ENCODE measurements around the gene AGR3. TPM values are rescaled to one million over a fixed set of nuclear protein-coding genes. Genes with fewer than 3 reads are reported as not detected.

The AGR3 gene
- total RNA-seq, 1 experiment from 2014 or later: not detected

DNA sequence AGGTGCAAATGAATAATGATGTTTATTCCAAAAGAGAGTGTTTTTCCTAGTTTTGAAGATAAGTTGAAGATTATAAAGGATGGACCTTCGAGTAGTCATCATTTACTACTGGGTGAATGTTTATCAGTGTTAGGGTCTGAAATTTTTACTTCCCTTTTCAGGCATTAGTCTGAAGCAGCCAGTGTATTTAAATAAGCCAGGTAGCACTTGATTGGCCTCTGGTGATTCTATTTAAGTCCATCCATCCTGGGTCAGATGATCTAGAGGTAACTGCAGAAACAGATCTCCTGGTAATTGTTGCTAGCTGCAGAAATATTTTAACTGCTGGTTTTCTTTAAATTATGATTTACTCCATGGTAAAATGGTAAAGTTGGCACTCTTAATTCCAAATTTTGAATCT is 42.9 kb downstream of the AGR3 start:
- Histone ChIP-seq H3K4me3 (ENCODE audit: low read length) (no peak overlapping the region), H2AFZ (ENCODE audit: low read length) (peak overlapping the region; percentile 51; the same call in 1 of the 2 replicates), H3K9me3 (ENCODE audit: low read length) (no peaks in the 10 kb centered on the region), H3K27me3 (ENCODE audit: low read length) (no peaks in the 10 kb centered on the region), H3K9ac (ENCODE audit: low read length) (no peak overlapping the region), H3K4me2 (ENCODE audit: low read depth, low read length, poor library complexity, severe bottlenecking) (peak overlapping the region; percentile 39), H4K20me1 (ENCODE audit: insufficient read depth, low read depth, low read length) (no peaks in the 10 kb centered on the region), H3K79me2 (ENCODE audit: low read length) (no peaks in the 10 kb centered on the region), H3K9me2 (replicated peaks; ENCODE audit: insufficient read depth, low read length) (no peaks in the 10 kb centered on the region), H3K4me1 (ENCODE audit: low read length) (peaks cover 31% of the 10 kb centered on the region), H3K36me3 (ENCODE audit: insufficient read depth, low read length) (no peaks in the 10 kb centered on the region), H3K27ac (ENCODE audit: low read length) (peak overlapping the region; percentile 54)
- peak; percentile 63 for DNase-seq

DNA sequence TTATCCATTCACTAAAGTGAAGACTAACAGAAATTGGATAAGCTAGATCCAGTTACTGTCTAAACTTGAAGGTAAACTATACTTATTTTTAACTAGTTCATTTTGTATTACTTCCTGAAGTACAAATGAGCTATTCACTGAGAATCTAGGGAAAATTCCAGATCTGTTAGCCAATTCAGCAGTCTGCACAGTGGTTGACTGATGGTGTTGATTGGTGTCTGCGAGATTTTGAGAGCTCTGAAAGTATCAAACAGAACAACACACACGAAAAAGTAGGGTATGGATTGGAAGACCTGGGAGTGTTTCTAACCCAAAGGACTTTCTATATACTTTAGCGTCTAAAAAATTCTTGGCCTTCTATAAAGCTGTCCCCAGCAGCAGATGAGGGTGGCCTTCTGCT is 43.4 kb downstream of the AGR3 start:
- Histone ChIP-seq H3K4me2 (ENCODE audit: low read depth, low read length, poor library complexity, severe bottlenecking) (peak overlapping the region; percentile 39), H4K20me1 (ENCODE audit: insufficient read depth, low read depth, low read length) (no peaks in the 10 kb centered on the region), H3K9ac (ENCODE audit: low read length) (no peak overlapping the region), H2AFZ (ENCODE audit: low read length) (no peak overlapping the region), H3K4me3 (ENCODE audit: low read length) (no peak overlapping the region), H3K27ac (ENCODE audit: low read length) (peak overlapping the region; percentile 35; the same call in 1 of the 2 replicates), H3K27me3 (ENCODE audit: low read length) (no peaks in the 10 kb centered on the region), H3K4me1 (ENCODE audit: low read length) (peaks cover 31% of the 10 kb centered on the region), H3K79me2 (ENCODE audit: low read length) (no peaks in the 10 kb centered on the region), H3K36me3 (ENCODE audit: insufficient read depth, low read length) (no peaks in the 10 kb centered on the region), H3K9me3 (ENCODE audit: low read length) (no peaks in the 10 kb centered on the region), H3K9me2 (replicated peaks; ENCODE audit: insufficient read depth, low read length) (no peaks in the 10 kb centered on the region)
- DNase-seq: no peak

DNA sequence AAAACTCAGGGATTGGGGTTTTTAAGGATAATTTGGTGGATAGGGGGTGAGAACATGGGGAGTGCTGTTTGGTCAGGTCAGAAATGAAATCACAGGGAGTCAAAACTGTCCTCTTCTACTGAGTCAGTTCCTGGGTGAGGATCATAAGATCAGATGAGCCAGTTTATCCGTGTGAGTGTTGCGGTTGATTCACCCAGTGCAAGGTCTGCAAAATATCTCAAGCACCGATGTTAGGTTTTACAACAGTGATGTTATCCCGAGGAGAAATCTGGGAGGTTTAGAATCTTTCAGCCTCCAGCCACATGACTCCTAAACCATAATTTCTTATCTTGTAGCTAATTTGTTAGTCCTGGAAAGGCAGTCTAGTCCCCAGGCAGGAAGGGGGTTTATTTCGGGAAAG is 45.3 kb downstream of the AGR3 start:
- no peak for DNase-seq
- Histone ChIP-seq H3K9me2 (replicated peaks; ENCODE audit: insufficient read depth, low read length) (no peaks in the 10 kb centered on the region), H3K4me2 (ENCODE audit: low read depth, low read length, poor library complexity, severe bottlenecking) (no peak overlapping the region), H3K79me2 (ENCODE audit: low read length) (no peaks in the 10 kb centered on the region), H4K20me1 (ENCODE audit: insufficient read depth, low read depth, low read length) (no peaks in the 10 kb centered on the region), H3K9ac (ENCODE audit: low read length) (no peak overlapping the region), H3K27ac (ENCODE audit: low read length) (no peak overlapping the region), H3K4me1 (ENCODE audit: low read length) (peaks cover 31% of the 10 kb centered on the region), H3K4me3 (ENCODE audit: low read length) (no peak overlapping the region), H2AFZ (ENCODE audit: low read length) (no peak overlapping the region), H3K36me3 (ENCODE audit: insufficient read depth, low read length) (no peaks in the 10 kb centered on the region), H3K27me3 (ENCODE audit: low read length) (no peaks in the 10 kb centered on the region), H3K9me3 (ENCODE audit: low read length) (no peaks in the 10 kb centered on the region)

DNA sequence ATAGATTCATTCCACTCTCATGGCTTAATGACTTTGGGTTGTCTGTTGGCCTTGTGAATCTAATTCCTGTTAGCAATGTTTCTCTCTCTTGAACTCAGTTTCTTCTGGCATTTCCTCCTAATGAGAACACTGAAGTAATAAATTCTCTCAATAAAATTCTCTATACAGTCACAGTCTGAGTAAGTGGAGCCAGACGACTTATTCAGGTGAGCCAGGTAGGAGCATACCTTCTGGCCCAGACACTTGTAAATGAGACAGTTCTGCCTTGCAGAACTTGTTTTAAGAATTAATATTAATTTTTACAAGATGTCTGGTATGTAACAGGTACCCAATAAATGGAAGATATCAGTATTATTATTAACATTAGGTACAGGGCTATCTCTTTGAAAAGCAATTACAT is 48.4 kb downstream of the AGR3 start:
- H3K9me3 ChIP-seq (ENCODE audit: low read length): no peaks in the 10 kb centered on the region
- H4K20me1 ChIP-seq (ENCODE audit: insufficient read depth, low read depth, low read length): no peaks in the 10 kb centered on the region
- no peak overlapping the region for H3K4me3 ChIP-seq (ENCODE audit: low read length)
- H3K27ac ChIP-seq (ENCODE audit: low read length): no peak overlapping the region
- H3K79me2 ChIP-seq (ENCODE audit: low read length): no peaks in the 10 kb centered on the region
- H3K9me2 ChIP-seq (replicated peaks; ENCODE audit: insufficient read depth, low read length): no peaks in the 10 kb centered on the region
- no peak overlapping the region for H3K4me2 ChIP-seq (ENCODE audit: low read depth, low read length, poor library complexity, severe bottlenecking)
- H3K9ac ChIP-seq (ENCODE audit: low read length): no peak overlapping the region
- H3K4me1 ChIP-seq (ENCODE audit: low read length): peaks cover 14% of the 10 kb centered on the region
- H3K36me3 ChIP-seq (ENCODE audit: insufficient read depth, low read length): no peaks in the 10 kb centered on the region
- no peaks in the 10 kb centered on the region for H3K27me3 ChIP-seq (ENCODE audit: low read length)
- H2AFZ ChIP-seq (ENCODE audit: low read length): no peak overlapping the region
- DNase-seq: no peak

DNA sequence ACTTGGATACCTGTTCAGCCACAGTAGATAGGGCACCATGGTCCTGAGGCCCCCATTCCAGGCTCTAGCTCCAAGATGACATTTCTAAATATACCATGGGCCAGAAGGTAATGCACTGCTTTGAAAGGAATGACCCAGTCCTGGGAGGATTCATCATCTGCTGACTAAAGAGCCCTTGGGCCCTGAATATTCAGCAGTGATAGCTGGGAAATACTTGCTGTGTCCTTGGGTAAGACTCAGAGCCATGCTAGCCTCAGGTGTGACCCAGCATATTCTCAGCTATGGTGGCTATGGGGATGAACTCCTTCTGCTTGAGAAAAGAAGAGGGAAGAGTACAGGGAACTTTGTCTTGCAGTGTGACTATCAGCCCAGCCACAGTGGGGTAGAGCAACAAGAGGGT is 55.7 kb downstream of the AGR3 start:
- Histone ChIP-seq H3K9me3 (ENCODE audit: low read length) (no peaks in the 10 kb centered on the region), H3K27me3 (ENCODE audit: low read length) (no peaks in the 10 kb centered on the region), H3K9ac (ENCODE audit: low read length) (no peak overlapping the region), H3K4me2 (ENCODE audit: low read depth, low read length, poor library complexity, severe bottlenecking) (no peak overlapping the region), H3K79me2 (ENCODE audit: low read length) (no peaks in the 10 kb centered on the region), H2AFZ (ENCODE audit: low read length) (no peak overlapping the region), H3K9me2 (replicated peaks; ENCODE audit: insufficient read depth, low read length) (no peaks in the 10 kb centered on the region), H4K20me1 (ENCODE audit: insufficient read depth, low read depth, low read length) (no peaks in the 10 kb centered on the region), H3K4me3 (ENCODE audit: low read length) (no peak overlapping the region), H3K36me3 (ENCODE audit: insufficient read depth, low read length) (no peaks in the 10 kb centered on the region), H3K4me1 (ENCODE audit: low read length) (no peaks in the 10 kb centered on the region), H3K27ac (ENCODE audit: low read length) (no peak overlapping the region)
- peak; percentile 31 for DNase-seq

DNA sequence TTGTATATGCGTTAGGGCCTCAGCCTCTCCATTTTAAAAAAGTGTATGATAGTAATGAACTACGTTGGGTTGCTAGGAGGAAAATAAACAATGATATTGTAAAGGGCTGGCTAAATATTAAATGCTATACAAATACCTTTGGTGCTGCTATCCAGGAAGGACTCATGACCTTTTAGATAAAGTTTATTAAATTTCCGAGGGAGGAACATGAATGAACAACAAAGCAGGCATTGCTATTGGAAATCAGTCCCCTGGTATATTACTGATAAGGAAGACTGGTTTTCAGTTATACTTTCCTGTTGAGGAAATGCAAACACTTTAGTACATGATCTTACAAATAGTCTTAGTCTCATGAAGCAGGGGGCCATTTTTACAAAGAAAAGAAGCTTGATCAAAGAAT is 59.8 kb downstream of the AGR3 start:
- Histone ChIP-seq H3K4me2 (ENCODE audit: low read depth, low read length, poor library complexity, severe bottlenecking) (no peak overlapping the region), H4K20me1 (ENCODE audit: insufficient read depth, low read depth, low read length) (no peaks in the 10 kb centered on the region), H3K4me1 (ENCODE audit: low read length) (peaks cover 12% of the 10 kb centered on the region)

DNA sequence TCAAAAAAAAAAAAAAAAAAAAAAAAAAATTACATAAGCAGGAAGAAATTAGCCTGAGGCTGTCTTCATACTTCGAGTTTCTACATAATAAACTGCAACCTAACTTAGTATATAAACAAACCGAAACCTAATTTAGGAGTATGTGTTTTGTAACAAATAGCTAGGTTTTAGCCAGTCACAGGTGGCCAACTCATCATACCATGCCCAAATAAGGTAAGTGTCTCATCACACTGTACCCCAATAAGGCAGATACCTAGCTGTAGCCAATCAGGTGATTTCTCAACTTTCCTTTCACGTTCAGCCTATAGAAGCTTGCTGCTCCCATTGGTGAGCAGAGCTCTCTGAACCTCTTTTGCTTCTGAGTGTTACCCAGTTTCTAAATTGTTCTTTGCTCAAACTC is 63.1 kb downstream of the AGR3 start:
- H3K4me2 ChIP-seq (ENCODE audit: low read depth, low read length, poor library complexity, severe bottlenecking): no peak overlapping the region
- no peak overlapping the region for H3K27ac ChIP-seq (ENCODE audit: low read length)
- no peak overlapping the region for H3K4me3 ChIP-seq (ENCODE audit: low read length)
- peaks cover 22% of the 10 kb centered on the region for H3K4me1 ChIP-seq (ENCODE audit: low read length)
- no peaks in the 10 kb centered on the region for H4K20me1 ChIP-seq (ENCODE audit: insufficient read depth, low read depth, low read length)
- H3K9me3 ChIP-seq (ENCODE audit: low read length): no peaks in the 10 kb centered on the region
- no peak overlapping the region for H3K9ac ChIP-seq (ENCODE audit: low read length)
- H3K27me3 ChIP-seq (ENCODE audit: low read length): no peaks in the 10 kb centered on the region
- H2AFZ ChIP-seq (ENCODE audit: low read length): no peak overlapping the region
- H3K36me3 ChIP-seq (ENCODE audit: insufficient read depth, low read length): no peaks in the 10 kb centered on the region
- H3K9me2 ChIP-seq (replicated peaks; ENCODE audit: insufficient read depth, low read length): no peaks in the 10 kb centered on the region
- no peaks in the 10 kb centered on the region for H3K79me2 ChIP-seq (ENCODE audit: low read length)
- DNase-seq: no peak

More for the DNA sequence above, 59.8 kb downstream of the AGR3 start:
- no peaks in the 10 kb centered on the region for H3K79me2 ChIP-seq (ENCODE audit: low read length)
- no peak overlapping the region for H3K9ac ChIP-seq (ENCODE audit: low read length)
- H3K27me3 ChIP-seq (ENCODE audit: low read length): no peaks in the 10 kb centered on the region
- no peak overlapping the region for H3K4me3 ChIP-seq (ENCODE audit: low read length)
- H3K9me2 ChIP-seq (replicated peaks; ENCODE audit: insufficient read depth, low read length): no peaks in the 10 kb centered on the region
- no peak overlapping the region for H2AFZ ChIP-seq (ENCODE audit: low read length)
- no peak for DNase-seq
- no peaks in the 10 kb centered on the region for H3K36me3 ChIP-seq (ENCODE audit: insufficient read depth, low read length)
- no peak overlapping the region for H3K27ac ChIP-seq (ENCODE audit: low read length)
- no peaks in the 10 kb centered on the region for H3K9me3 ChIP-seq (ENCODE audit: low read length)

DNA sequence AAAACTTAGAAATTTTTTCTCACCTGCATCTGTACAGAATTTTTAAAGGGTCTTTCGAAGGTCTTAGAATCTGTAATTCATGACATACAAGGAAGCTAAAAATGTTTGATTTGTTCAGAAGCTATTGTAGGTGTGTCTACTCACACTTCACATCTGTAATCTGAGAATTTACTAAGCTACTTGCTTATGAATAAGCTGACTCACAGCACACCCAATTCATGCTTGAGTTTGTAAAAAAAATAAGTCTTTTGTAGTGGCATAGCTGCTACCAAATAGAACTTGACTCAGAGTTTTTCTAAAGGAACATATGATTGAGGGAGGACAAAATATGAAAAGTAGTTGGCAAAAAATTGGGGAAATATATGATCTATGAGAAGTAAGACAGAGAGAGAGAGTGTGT is 64.2 kb downstream of the AGR3 start:
- Histone ChIP-seq H3K27ac (ENCODE audit: low read length) (peak overlapping the region; percentile 58), H3K27me3 (ENCODE audit: low read length) (no peaks in the 10 kb centered on the region), H3K4me3 (ENCODE audit: low read length) (0 out of 2 replicates have a peak overlapping the region, but pooled peaks have one; percentile 6), H3K9me3 (ENCODE audit: low read length) (no peaks in the 10 kb centered on the region), H3K9me2 (replicated peaks; ENCODE audit: insufficient read depth, low read length) (no peaks in the 10 kb centered on the region), H3K9ac (ENCODE audit: low read length) (no peak overlapping the region), H3K79me2 (ENCODE audit: low read length) (no peaks in the 10 kb centered on the region), H3K36me3 (ENCODE audit: insufficient read depth, low read length) (no peaks in the 10 kb centered on the region), H3K4me2 (ENCODE audit: low read depth, low read length, poor library complexity, severe bottlenecking) (peak overlapping the region; percentile 30), H3K4me1 (ENCODE audit: low read length) (peaks cover 33% of the 10 kb centered on the region), H2AFZ (ENCODE audit: low read length) (no peak overlapping the region), H4K20me1 (ENCODE audit: insufficient read depth, low read depth, low read length) (no peaks in the 10 kb centered on the region)
- DNase-seq: no peak

DNA sequence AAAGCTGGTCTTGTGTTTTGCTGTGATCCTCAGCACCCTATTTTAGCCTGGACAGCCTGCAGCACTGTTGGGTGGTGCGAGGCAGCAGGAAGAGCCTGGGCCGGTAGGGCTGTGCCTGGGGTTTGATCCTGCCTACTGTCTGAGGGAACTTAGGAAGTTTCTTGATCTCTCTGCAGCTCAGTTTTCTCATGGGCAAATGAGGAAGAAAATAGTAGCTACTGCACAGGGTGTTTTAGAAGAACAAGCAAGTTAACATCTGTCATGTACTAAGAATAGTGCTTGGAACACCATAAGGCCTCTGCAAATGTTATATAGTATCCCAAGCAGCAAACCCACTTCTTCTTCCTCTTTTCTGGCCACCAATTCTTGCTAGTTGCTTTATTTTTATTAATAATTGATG is 65.0 kb downstream of the AGR3 start:
- Histone ChIP-seq H3K4me1 (ENCODE audit: low read length) (peaks cover 37% of the 10 kb centered on the region), H3K27me3 (ENCODE audit: low read length) (no peaks in the 10 kb centered on the region), H4K20me1 (ENCODE audit: insufficient read depth, low read depth, low read length) (no peaks in the 10 kb centered on the region), H3K9ac (ENCODE audit: low read length) (peak overlapping the region; percentile 13), H3K9me3 (ENCODE audit: low read length) (no peaks in the 10 kb centered on the region), H3K27ac (ENCODE audit: low read length) (peak overlapping the region; percentile 58), H3K36me3 (ENCODE audit: insufficient read depth, low read length) (no peaks in the 10 kb centered on the region), H3K4me2 (ENCODE audit: low read depth, low read length, poor library complexity, severe bottlenecking) (peak overlapping the region; percentile 30), H3K4me3 (ENCODE audit: low read length) (0 out of 2 replicates have a peak overlapping the region, but pooled peaks have one; percentile 6), H3K79me2 (ENCODE audit: low read length) (no peaks in the 10 kb centered on the region), H3K9me2 (replicated peaks; ENCODE audit: insufficient read depth, low read length) (no peaks in the 10 kb centered on the region), H2AFZ (ENCODE audit: low read length) (peak overlapping the region; percentile 36; the same call in 1 of the 2 replicates)
- DNase-seq: peak; percentile 51

All from Karpas-422 (cell line).